T-helper 1 cell treated with Interleukin-12 subunit alpha and Interleukin-12 subunit beta and Interleukin-4 antibody, amounts not matched to agents 30 ng/mL and 1 ng/mL, for 36 hours (primary cell): ENCODE measurements around the gene SZT2. TPM values are rescaled to one million over a fixed set of nuclear protein-coding genes. Genes with fewer than 3 reads are reported as not detected.
"Not testable (repeated sequence)": the region's sequence is repeated elsewhere in the genome, so short reads cannot be mapped to it uniquely, and the experiment has no call there.

Experiments used
- intact Hi-C: fragments of 100-400 bp; cut with micrococcal nuclease; formaldehyde crosslinking; loops from one replicate; pipeline ENCODE4 v1.15.1; 2024
- total RNA-seq: library from RNA; stranded (reverse); gene quantifications from 2 replicates; pipeline ENCODE4 v1.2.3, GENCODE V29; 2022

SZT2 gene
- total RNA-seq, 1 donor from 2014 or later, result 81.8 TPM

GRCh38 chr1:43477716-43478115 is 88.0 kb downstream of the SZT2 start:
- intact Hi-C loops, result no loop called here

GRCh38 chr1:43479414-43479813 is 89.7 kb downstream of the SZT2 start:
- intact Hi-C loops, result no loop called here

GRCh38 chr1:43481491-43481890 is 91.8 kb downstream of the SZT2 start:
- intact Hi-C loops, result no loop called here

GRCh38 chr1:43482215-43482614 is 92.5 kb downstream of the SZT2 start:
- intact Hi-C loops, result no loop called here

GRCh38 chr1:43484367-43484766 is 94.7 kb downstream of the SZT2 start:
- intact Hi-C loops, result no loop called here

- intact Hi-C loops, result no loop called here
These were observed 98.5 kb downstream of the SZT2 start for GRCh38 chr1:43488165-43488564.

- intact Hi-C loops, result no loop called here
These were observed 101.4 kb downstream of the SZT2 start for GRCh38 chr1:43491061-43491460.

- intact Hi-C loops, result no loop called here
These were observed 103.1 kb downstream of the SZT2 start for GRCh38 chr1:43492826-43493225.

GRCh38 chr1:43493661-43494450 is 104.2 kb downstream of the SZT2 start:
- intact Hi-C loops, result no loop called here

GRCh38 chr1:43495204-43495603 is 105.5 kb downstream of the SZT2 start:
- intact Hi-C loops, result no loop called here

GRCh38 chr1:43499898-43500297 is 110.2 kb downstream of the SZT2 start:
- intact Hi-C loops, result no loop called here

- intact Hi-C loops, result not testable (repeated sequence)
These were observed 112.1 kb downstream of the SZT2 start for GRCh38 chr1:43501806-43502205.

- intact Hi-C loops, result no loop called here
These were observed 113.8 kb downstream of the SZT2 start for GRCh38 chr1:43503534-43503933.

Other genes starting within 250 kb of the SZT2 start
- gene EBNA1BP2, start 217.6 kb upstream of the SZT2 start, total RNA-seq, result 53.9 and 57.1 TPM in 2 replicates
- gene CFAP57, start 217.6 kb upstream of the SZT2 start, total RNA-seq, result 0.07 and 0.20 TPM in 2 replicates
- not detected in 2 replicates for gene TMEM125, start 119.9 kb upstream of the SZT2 start, total RNA-seq
- not detected in 2 replicates for gene C1orf210, start 104.3 kb upstream of the SZT2 start, total RNA-seq
- 0.25 and 0.85 TPM in 2 replicates for gene TIE1, start 88.9 kb upstream of the SZT2 start, total RNA-seq
- not detected in 2 replicates for gene MPL, start 52.1 kb upstream of the SZT2 start, total RNA-seq
- gene CDC20, start 30.9 kb upstream of the SZT2 start, total RNA-seq, result 95.9 and 103 TPM in 2 replicates
- gene ELOVL1, start 21.9 kb upstream of the SZT2 start, total RNA-seq, result 72.8 and 78.9 TPM in 2 replicates
- 41.8 and 46.9 TPM in 2 replicates for gene MED8, start 99 bp upstream of the SZT2 start, total RNA-seq
- 18.3 and 25.1 TPM in 2 replicates for gene HYI, start 64.0 kb downstream of the SZT2 start, total RNA-seq
- gene PTPRF, start 141.0 kb downstream of the SZT2 start, total RNA-seq, result 0.68 and 0.81 TPM in 2 replicates